ENCODE data around the gene PC.

GRCh38 chr11:66880496-66881450 lies 77.4 kb downstream of the PC start:
- TF ChIP-seq EZH2phosphoT487 (IDR thresholded peaks at IDR 0.05; ENCODE audit: borderline replicate concordance, low read length) (no peak), EZH2 (IDR thresholded peaks at IDR 0.05; ENCODE audit: low read length, unreplicated experiment) (no peak)

All from PC-3 (cell line).